ENCODE results near the gene SCAP. TPM values are rescaled to one million over a fixed set of nuclear protein-coding genes. Genes with fewer than 3 reads are reported as not detected.

Gene SCAP
- polyA plus RNA-seq, 1 of the 3 experiments (the other 2 are of a cell fraction), result 28.0 TPM

DNA sequence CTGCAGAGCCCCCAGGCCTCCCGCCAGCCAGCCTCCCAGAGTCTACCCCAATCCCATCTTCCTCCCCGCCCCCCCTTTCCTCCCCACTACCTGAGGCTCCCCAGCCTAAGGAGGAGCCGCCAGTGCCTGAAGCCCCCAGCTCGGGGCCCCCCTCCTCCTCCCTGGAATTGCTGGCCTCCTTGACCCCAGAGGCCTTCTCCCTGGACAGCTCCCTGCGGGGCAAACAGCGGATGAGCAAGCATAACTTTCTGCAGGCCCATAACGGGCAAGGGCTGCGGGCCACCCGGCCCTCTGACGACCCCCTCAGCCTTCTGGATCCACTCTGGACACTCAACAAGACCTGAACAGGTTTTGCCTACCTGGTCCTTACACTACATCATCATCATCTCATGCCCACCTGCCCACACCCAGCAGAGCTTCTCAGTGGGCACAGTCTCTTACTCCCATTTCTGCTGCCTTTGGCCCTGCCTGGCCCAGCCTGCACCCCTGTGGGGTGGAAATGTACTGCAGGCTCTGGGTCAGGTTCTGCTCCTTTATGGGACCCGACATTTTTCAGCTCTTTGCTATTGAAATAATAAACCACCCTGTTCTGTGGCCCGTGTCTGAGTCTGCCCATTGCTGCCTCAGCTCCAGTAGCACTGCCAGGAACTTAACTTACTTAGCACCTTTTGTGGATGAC lies 62.8 kb downstream of the SCAP start:
- no peak overlapping the region for H2AFZ ChIP-seq (ENCODE audit: low read depth)
- H3K9ac ChIP-seq, result no peak overlapping the region
- no peaks in the 10 kb centered on the region for H3K27me3 ChIP-seq (ENCODE audit: insufficient read depth)
- no peak for DNase-seq
- no peak for TF ChIP-seq IRF3 (IDR thresholded peaks at IDR 0.05; ENCODE audit: low read depth, low read length)
- no peak for TF ChIP-seq ELF1 (IDR thresholded peaks at IDR 0.05)
- no peak for TF ChIP-seq TAF1 (IDR thresholded peaks at IDR 0.05; ENCODE audit: borderline replicate concordance, low read depth, low read length)
- TF ChIP-seq NRF1 (IDR thresholded peaks at IDR 0.05; ENCODE audit: low read depth, low read length), result no peak
- no peak for TF ChIP-seq USF1 (IDR thresholded peaks at IDR 0.05; ENCODE audit: borderline replicate concordance, low read depth)
- no peak for TF ChIP-seq FOXM1 (IDR thresholded peaks at IDR 0.05; ENCODE audit: low read depth)
- TF ChIP-seq POLR2AphosphoS5 (IDR thresholded peaks at IDR 0.05; ENCODE audit: low read depth, low read length), result no peak; the same call in 1 of the 2 replicates
- no peak for TF ChIP-seq EZH2phosphoT487 (IDR thresholded peaks at IDR 0.05; ENCODE audit: borderline replicate concordance, low read depth)
- TF ChIP-seq SMC3 (IDR thresholded peaks at IDR 0.05; ENCODE audit: low read depth, low read length), result no peak
- no peak for TF ChIP-seq GATA2 (CRISPR knock-in tag; IDR thresholded peaks at IDR 0.05)
- no peak for TF ChIP-seq GABPA (IDR thresholded peaks at IDR 0.05; ENCODE audit: low read depth)
- POLR2A ChIA-PET, result interaction anchor here (1.4 to 1.7 kb wide), 2 partner anchors 11 to 18 kb away, joined by 3 to 4 read pairs; no protein-coding TSS in a partner anchor
- H3K4me3 ChIP-seq (ENCODE audit: low read depth in 2 of 2, low read length in 1 of 2), result no peak overlapping the region
- WGBS (ENCODE audit: low lambda C conversion rate), result 90% methylated on average over 10 of the region's 12 CpGs
- H3K36me3 ChIP-seq (replicated peaks in 1 of 2; ENCODE audit: control insufficient read depth in 1 of 2, insufficient read depth in 2 of 2, low read length in 1 of 2), result peaks cover 0 to 80% of the 10 kb centered on the region in 2 experiments
- H3F3A ChIP-seq (replicated peaks; ENCODE audit: insufficient read depth), result peaks cover 3% of the 10 kb centered on the region
- no peak overlapping the region for H3K4me2 ChIP-seq
- H4K20me1 ChIP-seq (ENCODE audit: insufficient read depth), result no peaks in the 10 kb centered on the region
- no peak overlapping the region for H3K27ac ChIP-seq (ENCODE audit: low read depth in 2 of 2, low read length in 1 of 2)
- CTCF ChIA-PET, result interaction anchor here (2.5 to 3.2 kb wide), 2 partner anchors 8 to 63 kb away, joined by 11 to 28 read pairs; partner anchors contain the start of gene SCAP
- no peaks in the 10 kb centered on the region for H3K9me2 ChIP-seq
- peaks cover 0 to 11% of the 10 kb centered on the region in 2 experiments; a peak in 1 of 4 replicates for H3K4me1 ChIP-seq (ENCODE audit: control insufficient read depth in 1 of 2, insufficient read depth in 2 of 2, low read depth in 1 of 2, low read length in 1 of 2)
- no peaks in the 10 kb centered on the region for H3K79me2 ChIP-seq (ENCODE audit: insufficient read depth)
- no peaks in the 10 kb centered on the region for H3K9me3 ChIP-seq

DNA sequence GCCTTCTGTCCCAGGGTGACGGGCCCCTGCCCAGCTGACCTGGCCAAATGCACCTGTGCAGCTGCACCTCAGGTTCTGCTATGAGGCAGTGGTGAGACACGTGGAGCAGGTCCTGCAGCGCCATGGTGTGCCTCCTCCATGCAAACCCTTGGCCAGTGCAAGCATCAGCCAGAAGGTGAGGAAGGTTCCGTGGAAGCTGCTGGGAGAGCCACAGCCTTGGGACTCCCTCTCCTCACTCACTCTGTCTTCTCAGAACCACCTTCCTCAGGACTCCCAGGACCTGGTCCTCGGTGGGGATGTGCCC lies 63.3 kb downstream of the SCAP start:
- 100% methylated on average over 1 of the region's 5 CpGs for WGBS (ENCODE audit: low lambda C conversion rate)
- CTCF ChIA-PET, result interaction anchor here (2.5 to 3.2 kb wide), 2 partner anchors 9 to 64 kb away, joined by 11 to 28 read pairs; partner anchors contain the start of gene SCAP

More for the DNA sequence above, 63.3 kb downstream of the SCAP start:
- TF ChIP-seq SIN3A (IDR thresholded peaks at IDR 0.05; ENCODE audit: borderline replicate concordance, low read depth, low read length) (no peak), ZBTB33 (IDR thresholded peaks at IDR 0.05; ENCODE audit: borderline replicate concordance, low read depth) (no peak), SMC3 (IDR thresholded peaks at IDR 0.05; ENCODE audit: low read depth, low read length) (no peak), TCF12 (IDR thresholded peaks at IDR 0.05) (no peak), TAF1 (IDR thresholded peaks at IDR 0.05; ENCODE audit: borderline replicate concordance, low read depth, low read length) (no peak)
- TF ChIP-seq, protein P1, sequence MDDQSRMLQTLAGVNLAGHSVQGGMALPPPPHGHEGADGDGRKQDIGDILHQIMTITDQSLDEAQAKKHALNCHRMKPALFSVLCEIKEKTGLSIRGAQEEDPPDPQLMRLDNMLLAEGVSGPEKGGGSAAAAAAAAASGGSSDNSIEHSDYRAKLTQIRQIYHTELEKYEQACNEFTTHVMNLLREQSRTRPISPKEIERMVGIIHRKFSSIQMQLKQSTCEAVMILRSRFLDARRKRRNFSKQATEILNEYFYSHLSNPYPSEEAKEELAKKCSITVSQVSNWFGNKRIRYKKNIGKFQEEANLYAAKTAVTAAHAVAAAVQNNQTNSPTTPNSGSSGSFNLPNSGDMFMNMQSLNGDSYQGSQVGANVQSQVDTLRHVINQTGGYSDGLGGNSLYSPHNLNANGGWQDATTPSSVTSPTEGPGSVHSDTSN (IDR thresholded peaks at IDR 0.05), result no peak
- Histone ChIP-seq H3K4me1 (ENCODE audit: control insufficient read depth in 1 of 2, insufficient read depth in 2 of 2, low read depth in 1 of 2, low read length in 1 of 2) (peaks cover 0 to 11% of the 10 kb centered on the region in 2 experiments; a peak in 1 of 4 replicates), H2AFZ (ENCODE audit: low read depth) (no peak overlapping the region), H3K79me2 (ENCODE audit: insufficient read depth) (no peaks in the 10 kb centered on the region), H3K4me2 (no peak overlapping the region), H3K27me3 (ENCODE audit: insufficient read depth) (no peaks in the 10 kb centered on the region), H3K9ac (no peak overlapping the region), H3F3A (replicated peaks; ENCODE audit: insufficient read depth) (peaks cover 3% of the 10 kb centered on the region), H3K4me3 (ENCODE audit: low read depth in 2 of 2, low read length in 1 of 2) (no peak overlapping the region), H3K36me3 (replicated peaks in 1 of 2; ENCODE audit: control insufficient read depth in 1 of 2, insufficient read depth in 2 of 2, low read length in 1 of 2) (peaks cover 0 to 82% of the 10 kb centered on the region in 2 experiments), H3K9me3 (no peaks in the 10 kb centered on the region), H3K9me2 (no peaks in the 10 kb centered on the region), H4K20me1 (ENCODE audit: insufficient read depth) (no peaks in the 10 kb centered on the region), H3K27ac (ENCODE audit: low read depth in 2 of 2, low read length in 1 of 2) (no peak overlapping the region)
- no peak for DNase-seq
- POLR2A ChIA-PET, result interaction anchor here (1.4 to 1.7 kb wide), 2 partner anchors 11 to 17 kb away, joined by 3 to 4 read pairs; no protein-coding TSS in a partner anchor

Data from SK-N-SH (cell line).